Ectodermal cell (in vitro differentiated cells): ENCODE measurements around the gene ALDH3B2.

Experiments used
- H3K27ac ChIP-seq: 2 replicates; pipeline ENCODE4 v1.7.0; 2013; ENCODE audit warnings: mild to moderate bottlenecking, low read depth, low read length; ENCODE audit not compliant: insufficient read depth, poor library complexity, severe bottlenecking
- H3K27me3 ChIP-seq: 2 replicates; pipeline ENCODE4 v1.7.0; 2013; ENCODE audit warnings: mild to moderate bottlenecking, low read length; ENCODE audit not compliant: insufficient read depth, control insufficient read depth, poor library complexity, severe bottlenecking
- H3K36me3 ChIP-seq: one replicate; pipeline ENCODE4 v1.7.0; 2013; ENCODE audit warnings: low read length; ENCODE audit not compliant: control insufficient read depth, insufficient read depth
- H3K4me1 ChIP-seq: one replicate; pipeline ENCODE4 v1.7.0; 2013; ENCODE audit warnings: low read length; ENCODE audit not compliant: control insufficient read depth, insufficient read depth
- H3K4me3 ChIP-seq: 2 replicates; pipeline ENCODE4 v1.7.0; 2013; ENCODE audit warnings: low read depth, low read length, control low read depth; ENCODE audit not compliant: insufficient read depth
- H3K9me3 ChIP-seq: 2 replicates; pipeline ENCODE4 v1.7.0; 2013; ENCODE audit warnings: mild to moderate bottlenecking, low read length, moderate library complexity; ENCODE audit not compliant: control insufficient read depth
- WGBS, 2 experiments: methylation state at CpG; one replicate each; pipeline ENCODE4 v1.1.7; 2013; ENCODE audit warnings: missing lambda C conversion rate in 2 of 2; 5-methylcytosine and 5-hydroxymethylcytosine counted together

Gene ALDH3B2

DNA sequence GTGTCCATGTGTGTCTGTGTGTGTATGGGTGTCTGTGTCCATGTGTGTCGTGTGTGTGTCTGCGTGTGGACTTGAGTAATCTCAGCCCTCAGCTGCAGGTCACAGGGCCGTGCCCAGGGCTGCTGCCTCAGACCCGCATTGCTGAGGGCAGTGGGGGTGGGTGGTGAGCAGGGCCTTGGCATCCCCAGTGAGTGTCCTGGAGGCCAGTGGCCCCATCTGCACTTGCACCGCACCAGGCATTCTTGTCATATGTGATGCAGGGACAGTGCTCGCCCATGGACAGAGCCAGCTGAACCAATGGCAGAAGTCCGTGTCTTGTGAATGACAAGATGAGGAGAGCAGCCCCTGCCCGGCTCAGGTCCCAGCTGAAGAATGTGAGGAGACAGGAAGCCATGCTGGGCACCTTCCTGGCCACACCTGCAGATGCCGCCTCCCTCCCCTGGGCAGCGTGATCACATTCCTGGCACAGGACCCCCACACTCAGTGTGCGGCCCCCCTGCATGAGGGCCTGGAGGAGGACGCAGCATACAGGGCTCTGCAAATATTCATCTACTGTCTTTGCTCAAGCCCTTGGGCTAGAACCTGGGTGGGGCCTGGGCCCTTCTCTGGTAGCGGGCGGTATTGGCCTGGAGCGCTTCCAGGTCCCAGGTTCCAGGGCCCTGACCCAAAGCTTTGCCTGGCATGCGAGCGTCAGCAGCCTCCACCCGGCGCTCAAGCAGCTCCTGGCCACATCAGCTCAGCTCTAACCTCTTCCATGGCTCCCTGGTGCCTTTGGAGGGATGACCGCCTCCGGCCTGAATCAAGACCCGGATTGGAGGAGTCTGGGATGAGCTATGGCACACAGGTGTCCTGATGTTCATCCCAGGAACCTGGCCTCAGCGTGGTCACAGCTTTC lies 3.9 kb downstream of the ALDH3B2 start:
- no peaks in the 10 kb centered on the region for H3K4me1 ChIP-seq
- WGBS, 2 experiments = 88 to 89% methylated on average over 23 of the region's 23 CpGs
- no peak overlapping the region for H3K4me3 ChIP-seq
- H3K27ac ChIP-seq = no peak overlapping the region
- no peaks in the 10 kb centered on the region for H3K27me3 ChIP-seq
- no peaks in the 10 kb centered on the region for H3K36me3 ChIP-seq
- H3K9me3 ChIP-seq = no peaks in the 10 kb centered on the region

GRCh38 chr11:67668192-67668551 lies 6.3 kb downstream of the ALDH3B2 start:
- Histone ChIP-seq H3K4me3 (no peak overlapping the region), H3K4me1 (no peaks in the 10 kb centered on the region), H3K36me3 (no peaks in the 10 kb centered on the region), H3K9me3 (no peaks in the 10 kb centered on the region), H3K27ac (no peak overlapping the region), H3K27me3 (no peaks in the 10 kb centered on the region)
- WGBS, 2 experiments = 79 to 81% methylated on average over 5 of the region's 5 CpGs

GRCh38 chr11:67667490-67668191 lies 6.8 kb downstream of the ALDH3B2 start:
- no peaks in the 10 kb centered on the region for H3K9me3 ChIP-seq
- H3K27me3 ChIP-seq = no peaks in the 10 kb centered on the region
- WGBS, 2 experiments = 90% methylated on average over 26 of the region's 26 CpGs
- H3K4me3 ChIP-seq = no peak overlapping the region
- no peak overlapping the region for H3K27ac ChIP-seq
- no peaks in the 10 kb centered on the region for H3K36me3 ChIP-seq
- H3K4me1 ChIP-seq = no peaks in the 10 kb centered on the region

GRCh38 chr11:67666676-67667489 lies 7.5 kb downstream of the ALDH3B2 start:
- Histone ChIP-seq H3K4me3 (no peak overlapping the region), H3K36me3 (no peaks in the 10 kb centered on the region), H3K27ac (no peak overlapping the region), H3K27me3 (no peaks in the 10 kb centered on the region), H3K4me1 (no peaks in the 10 kb centered on the region), H3K9me3 (no peaks in the 10 kb centered on the region)
- WGBS, 2 experiments = 83 to 86% methylated on average over 20 of the region's 20 CpGs

DNA sequence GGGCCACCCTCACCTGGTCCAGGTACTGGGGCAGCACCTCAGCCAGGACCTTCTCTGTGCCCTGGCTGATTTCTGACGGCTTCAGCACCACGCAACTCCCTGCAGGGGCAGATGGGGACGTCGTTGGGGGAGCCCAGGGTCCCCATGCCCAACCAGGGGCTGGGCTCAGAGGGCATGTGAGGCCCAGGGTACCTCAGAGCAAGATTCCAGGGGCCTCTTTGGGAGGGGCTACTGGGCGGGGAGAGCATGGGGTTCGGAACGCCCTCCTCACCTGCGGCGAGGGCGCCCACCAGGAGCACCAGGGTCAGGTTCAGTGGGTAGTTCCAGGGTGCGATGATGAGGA lies 8.1 kb downstream of the ALDH3B2 start:
- Histone ChIP-seq H3K4me1 (no peaks in the 10 kb centered on the region), H3K27me3 (no peaks in the 10 kb centered on the region), H3K36me3 (no peaks in the 10 kb centered on the region), H3K27ac (no peak overlapping the region), H3K9me3 (no peaks in the 10 kb centered on the region), H3K4me3 (no peak overlapping the region)
- whole genome bisulfite sequencing, 2 experiments = 88 to 91% methylated on average over 11 of the region's 11 CpGs

- H3K4me1 ChIP-seq = no peaks in the 10 kb centered on the region
- no peak overlapping the region for H3K4me3 ChIP-seq
- no peaks in the 10 kb centered on the region for H3K27me3 ChIP-seq
- 85 to 86% methylated on average over 24 of the region's 24 CpGs for WGBS, 2 experiments
- no peaks in the 10 kb centered on the region for H3K36me3 ChIP-seq
- H3K27ac ChIP-seq = no peak overlapping the region
- no peaks in the 10 kb centered on the region for H3K9me3 ChIP-seq
Observed at GRCh38 chr11:67665541-67666302, 8.7 kb downstream of the ALDH3B2 start.

- Histone ChIP-seq H3K4me3 (no peak overlapping the region), H3K27ac (no peak overlapping the region), H3K4me1 (no peaks in the 10 kb centered on the region), H3K9me3 (no peaks in the 10 kb centered on the region), H3K27me3 (no peaks in the 10 kb centered on the region), H3K36me3 (no peaks in the 10 kb centered on the region)
- WGBS, 2 experiments = 92% methylated on average over 33 of the region's 33 CpGs
Observed at GRCh38 chr11:67664696-67665540, 9.5 kb downstream of the ALDH3B2 start.

DNA sequence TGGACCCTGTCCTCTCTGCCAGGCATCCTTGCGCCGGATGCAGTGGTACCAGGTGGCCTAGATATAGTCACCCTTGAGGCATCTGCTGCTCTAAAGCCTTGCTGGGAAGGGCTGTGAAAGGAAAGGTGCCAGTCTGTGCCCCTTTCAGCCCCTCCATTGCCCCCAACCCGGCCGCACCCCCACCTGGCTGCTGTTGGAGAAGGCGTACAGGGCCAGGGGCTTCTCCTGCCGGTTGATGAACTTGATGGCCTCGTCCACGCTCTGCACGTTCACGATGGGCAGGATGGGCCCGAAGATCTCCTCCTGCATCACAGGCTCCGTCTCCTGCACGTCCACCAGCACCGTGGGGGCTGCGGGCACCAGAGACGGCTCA lies 10.2 kb downstream of the ALDH3B2 start:
- WGBS, 2 experiments = 94 to 95% methylated on average over 16 of the region's 16 CpGs
- H3K4me3 ChIP-seq = no peak overlapping the region
- no peaks in the 10 kb centered on the region for H3K4me1 ChIP-seq
- no peaks in the 10 kb centered on the region for H3K9me3 ChIP-seq
- no peaks in the 10 kb centered on the region for H3K36me3 ChIP-seq
- no peak overlapping the region for H3K27ac ChIP-seq
- H3K27me3 ChIP-seq = no peaks in the 10 kb centered on the region

DNA sequence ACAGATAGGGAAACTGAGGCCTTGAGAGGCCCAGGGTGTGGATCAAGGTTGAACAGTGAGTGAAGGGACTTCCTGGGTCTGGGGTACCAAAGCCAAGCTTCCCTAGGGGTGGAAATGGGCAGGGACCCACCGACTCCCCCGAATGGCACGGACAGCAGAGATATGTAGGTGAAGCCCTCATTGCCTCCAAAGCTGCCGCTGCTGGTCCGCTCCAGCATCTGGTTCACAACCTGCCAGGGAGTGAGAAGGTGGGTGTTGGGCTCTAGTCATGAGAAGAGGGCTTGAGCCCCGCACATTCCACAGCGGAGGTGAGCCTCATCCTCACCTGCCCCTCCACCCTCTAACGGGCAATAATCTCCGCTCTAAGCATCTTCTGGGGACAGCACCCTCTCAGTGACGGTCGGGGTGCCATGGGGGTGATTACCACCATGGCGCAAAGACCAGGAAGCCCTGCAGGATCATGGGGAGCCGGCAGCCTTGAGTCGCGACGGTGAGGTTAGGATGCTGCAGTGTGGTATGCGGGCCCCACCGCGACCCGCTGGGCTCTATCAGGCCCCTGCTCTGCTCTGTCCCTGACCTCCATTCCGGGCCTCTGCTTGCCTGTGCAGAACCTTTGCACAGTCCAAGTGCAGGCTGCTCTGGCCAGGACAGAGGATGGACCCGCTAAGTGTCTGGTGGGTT lies 10.8 kb downstream of the ALDH3B2 start:
- no peaks in the 10 kb centered on the region for H3K36me3 ChIP-seq
- H3K27ac ChIP-seq = no peak overlapping the region
- 95% methylated on average over 22 of the region's 22 CpGs for WGBS, 2 experiments
- no peaks in the 10 kb centered on the region for H3K9me3 ChIP-seq
- H3K4me1 ChIP-seq = no peaks in the 10 kb centered on the region
- H3K4me3 ChIP-seq = no peak overlapping the region
- no peaks in the 10 kb centered on the region for H3K27me3 ChIP-seq
